AG09309 (cell line): ENCODE results near the gene BTBD16.

Experiments used
- DNase-seq: peaks from one replicate; pipeline ENCODE4 v3.0.0-alpha.2; 2010; ENCODE audit warnings: low read depth
- H3K4me3 ChIP-seq: 2 replicates; pipeline ENCODE4 v1.5.1; 2011; ENCODE audit warnings: mild to moderate bottlenecking, low read depth, low read length, moderate library complexity; ENCODE audit not compliant: control insufficient read depth
- CTCF ChIP-seq: IDR thresholded peaks from 2 replicates; pipeline ENCODE4 v1.5.1; 2011; ENCODE audit warnings: mild to moderate bottlenecking, low read depth, low read length, inconsistent platforms; ENCODE audit not compliant: insufficient read depth, control insufficient read depth; ENCODE audit errors: missing control alignments

BTBD16 gene

GRCh38 chr10:122348935-122349361, 77.9 kb downstream of the BTBD16 start:
- no peak overlapping the region for H3K4me3 ChIP-seq
- no peak for TF ChIP-seq CTCF
- DNase-seq, result no peak

GRCh38 chr10:122349758-122350369, 78.8 kb downstream of the BTBD16 start:
- TF ChIP-seq CTCF, result no peak
- DNase-seq, result no peak

GRCh38 chr10:122350893-122351292, 79.8 kb downstream of the BTBD16 start:
- H3K4me3 ChIP-seq, result no peak overlapping the region
- TF ChIP-seq CTCF, result no peak
- DNase-seq, result no peak

More at GRCh38 chr10:122349758-122350369, 78.8 kb downstream of the BTBD16 start:
- H3K4me3 ChIP-seq, result no peak overlapping the region

- no peak overlapping the region for H3K4me3 ChIP-seq
- DNase-seq, result no peak
- no peak for TF ChIP-seq CTCF
Measured at GRCh38 chr10:122352817-122353525, 81.9 kb downstream of the BTBD16 start.

- no peak for DNase-seq
- TF ChIP-seq CTCF, result no peak
- H3K4me3 ChIP-seq, result no peak overlapping the region
Measured at GRCh38 chr10:122354383-122354782, 83.3 kb downstream of the BTBD16 start.

GRCh38 chr10:122357685-122358084, 86.6 kb downstream of the BTBD16 start:
- no peak overlapping the region for H3K4me3 ChIP-seq
- no peak for DNase-seq
- TF ChIP-seq CTCF, result no peak

- TF ChIP-seq CTCF, result no peak
Measured at GRCh38 chr10:122359621-122360020, 88.5 kb downstream of the BTBD16 start.

More at GRCh38 chr10:122359621-122360020, 88.5 kb downstream of the BTBD16 start:
- no peak for DNase-seq
- H3K4me3 ChIP-seq, result no peak overlapping the region
